Caco-2 (cell line): ENCODE data around the gene CASP5. TPM values are rescaled to one million over a fixed set of nuclear protein-coding genes. Genes with fewer than 3 reads are reported as not detected.
A peak's percentile ranks its signal among the peaks of the same experiment; 100 is the strongest.
"Not testable (repeated sequence)": the region's sequence is repeated elsewhere in the genome, so short reads cannot be mapped to it uniquely, and the experiment has no call there.

Experiments
- BruUV-seq: library from RNA; stranded (reverse); fragments of 400-500 nt; replicated peaks from 2 replicates; lab custom pipeline; 2021; lab: Mats Ljungman, UMichigan
- CTCF ChIA-PET: fragments of 300-600 bp; sonication (Branson Sonifier 250); formaldehyde crosslinking; loops from one replicate; lab custom pipeline; 2022; ENCODE audit warnings: antibody characterized with exemption; lab: Charles Lee
- POLR2A ChIA-PET: fragments of 300-600 bp; sonication (Branson Sonifier 250); formaldehyde crosslinking; loops from one replicate; lab custom pipeline; 2022; ENCODE audit warnings: antibody characterized with exemption; lab: Charles Lee
- DNase-seq, 2 experiments: peaks; one replicate each; pipeline versions ENCODE4 v3.0.0 to v3.0.0-alpha.2; 2020 to 2022
- H3K27me3 ChIP-seq: replicated peaks from 2 replicates; pipeline ENCODE4 v1.6.0; 2011; ENCODE audit warnings: low read length; ENCODE audit not compliant: control insufficient read depth, insufficient read depth
- H3K36me3 ChIP-seq: 2 replicates; pipeline ENCODE4 v1.5.1; 2011; ENCODE audit warnings: low read length; ENCODE audit not compliant: control insufficient read depth, insufficient read depth
- H3K4me1 ChIP-seq: fragments of 250-450 bp; sonication (Bioruptor Pico); 2 replicates; pipeline ENCODE4 v1.5.1; 2020; ENCODE audit warnings: mild to moderate bottlenecking
- H3K4me3 ChIP-seq: 2 replicates; pipeline ENCODE4 v1.5.1; 2011; ENCODE audit warnings: low read depth, mild to moderate bottlenecking, control low read depth, low read length
- H3K9me3 ChIP-seq: fragments of 250-450 bp; sonication (Bioruptor Pico); 2 replicates; pipeline ENCODE4 v1.5.1; 2020; ENCODE audit warnings: mild to moderate bottlenecking, moderate library complexity
- H3K27ac Mint-ChIP-seq: one replicate; pipeline ENCODE4 v1.8.0; 2022; ENCODE audit warnings: mixed read lengths; ENCODE audit not compliant: unreplicated experiment
- H3K27me3 Mint-ChIP-seq: one replicate; pipeline ENCODE4 v1.8.0; 2022; ENCODE audit warnings: mixed read lengths; ENCODE audit not compliant: insufficient read depth, unreplicated experiment
- H3K36me3 Mint-ChIP-seq: one replicate; pipeline ENCODE4 v1.8.0; 2022; ENCODE audit warnings: mild to moderate bottlenecking, mixed read lengths; ENCODE audit not compliant: insufficient read depth, unreplicated experiment
- H3K4me1 Mint-ChIP-seq: one replicate; pipeline ENCODE4 v1.8.0; 2022; ENCODE audit warnings: low read depth, mixed read lengths; ENCODE audit not compliant: unreplicated experiment
- H3K4me3 Mint-ChIP-seq: one replicate; pipeline ENCODE4 v1.8.0; 2022; ENCODE audit warnings: mild to moderate bottlenecking, moderate library complexity, mixed read lengths; ENCODE audit not compliant: unreplicated experiment
- H3K9me3 Mint-ChIP-seq: one replicate; pipeline ENCODE4 v1.8.0; 2022; ENCODE audit warnings: mixed read lengths; ENCODE audit not compliant: unreplicated experiment
- CTCF ChIP-seq, 2 experiments: fragments of 200-600 bp in 1 of 2; IDR thresholded peaks; 1 replicate in 1 of 2; 2 replicates in 1 of 2; pipeline versions ENCODE4 v1.5.1 to v1.8.0; 2011 to 2022; ENCODE audit warnings: antibody characterized with exemption in 1 of 2, control low read depth in 1 of 2, inconsistent platforms in 1 of 2, low read depth in 1 of 2, low read length in 1 of 2, mild to moderate bottlenecking in 1 of 2, moderate library complexity in 1 of 2; ENCODE audit not compliant: insufficient read depth in 1 of 2, severe bottlenecking in 1 of 2, unreplicated experiment in 1 of 2
- intact Hi-C: fragments of 100-400 bp; cut with micrococcal nuclease; formaldehyde crosslinking; loops from one replicate; pipeline ENCODE4 v1.10.0; 2022; ENCODE audit not compliant: unreplicated experiment
- total RNA-seq: library from RNA; stranded (reverse); gene quantifications from 2 replicates; pipeline ENCODE4 v1.2.3, GENCODE V29; 2022

CASP5 gene
- total RNA-seq, 1 experiment from 2014 or later, result 1.4 TPM

- H3K27ac Mint-ChIP-seq, result peak overlapping the region; percentile 56
- no TSS peak for BruUV-seq
- no peaks in the 10 kb centered on the region for H3K36me3 ChIP-seq
- H3K27me3 Mint-ChIP-seq, result no peaks in the 10 kb centered on the region
- H3K36me3 Mint-ChIP-seq, result no peaks in the 10 kb centered on the region
- H3K4me1 Mint-ChIP-seq, result peaks cover 63% of the 10 kb centered on the region
- intact Hi-C loops, result loop anchor here (2.0 to 5.0 kb wide), 3 partner anchors 21 to 157 kb away; no protein-coding TSS in a partner anchor
- ChIA-PET CTCF (no interaction called here), POLR2A (no interaction called here)
- no peaks in the 10 kb centered on the region for H3K9me3 ChIP-seq
- no peak for TF ChIP-seq CTCF (IDR thresholded peaks at IDR 0.05; ENCODE audit: insufficient read depth in 1 of 2, low read depth in 1 of 2, low read length in 1 of 2, severe bottlenecking in 1 of 2, unreplicated experiment in 1 of 2)
- H3K4me3 ChIP-seq, result no peak overlapping the region
- H3K4me3 Mint-ChIP-seq, result no peak overlapping the region
- no peaks in the 10 kb centered on the region for H3K27me3 ChIP-seq
- peaks cover 35% of the 10 kb centered on the region for H3K4me1 ChIP-seq
- H3K9me3 Mint-ChIP-seq, result peaks cover 37% of the 10 kb centered on the region
- no peak for DNase-seq
Observed at GRCh38 chr11:105045676-105046296, 22.8 kb upstream of the CASP5 start.

DNA sequence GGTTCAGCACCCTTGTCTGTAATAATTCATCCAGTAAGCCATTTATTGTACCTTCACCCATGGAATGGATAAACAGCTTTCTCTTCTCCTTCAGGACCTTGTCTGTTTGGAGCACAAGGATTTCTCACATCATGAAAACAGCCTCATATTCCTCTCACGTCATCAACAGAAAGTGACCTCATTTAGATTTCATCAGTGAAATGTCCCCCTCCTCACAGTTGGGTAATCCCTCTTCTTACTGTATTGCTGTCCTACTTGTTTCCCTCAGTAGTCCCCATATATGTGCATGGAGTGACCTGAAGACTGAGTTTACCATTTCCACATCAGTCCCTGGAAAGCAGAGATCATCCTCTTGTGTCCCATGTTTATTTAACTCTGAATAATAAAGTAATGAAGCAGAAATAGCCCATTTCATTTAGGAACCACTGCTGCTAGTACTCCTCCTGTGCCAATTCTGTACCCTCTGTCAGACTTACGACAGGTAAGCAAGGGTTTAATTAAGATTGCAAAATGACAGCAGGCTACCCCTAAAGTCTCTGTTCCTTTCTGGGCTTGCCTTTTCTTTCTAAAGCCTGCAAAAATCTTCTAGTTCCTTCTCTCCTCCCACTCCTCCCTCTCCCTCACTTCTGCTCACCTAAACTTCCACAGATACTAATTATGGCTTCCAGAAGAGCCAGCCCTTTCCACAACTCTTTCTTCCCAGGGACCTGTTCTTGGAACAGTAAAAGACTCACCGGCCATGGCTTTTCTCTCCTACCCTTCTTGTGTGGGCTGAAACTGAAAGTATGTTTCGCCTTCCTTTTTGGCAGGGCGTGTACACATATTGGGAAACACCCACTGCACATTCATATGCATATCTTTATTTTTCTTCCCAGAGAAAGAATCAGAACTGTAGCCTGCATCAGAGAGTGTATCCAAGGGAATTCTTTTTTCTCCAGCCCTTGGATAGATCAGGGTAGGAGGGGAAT lies 21.9 kb upstream of the CASP5 start, which contains the start of gene CARD16:
Gene CARD16, minus strand, starts transcription at position 779 of the 968 bp plus-strand sequence. Its CDS starts 38 bp downstream, at position 741.
- H3K27me3 Mint-ChIP-seq, BruUV-seq, H3K4me3 Mint-ChIP-seq, H3K4me3 ChIP-seq, H3K36me3 Mint-ChIP-seq, H3K9me3 ChIP-seq, H3K27me3 ChIP-seq, DNase-seq, H3K36me3 ChIP-seq, POLR2A ChIA-PET, CTCF ChIA-PET: not testable (repeated sequence)
- H3K4me1 ChIP-seq, result peaks cover 44% of the 10 kb centered on the region
- intact Hi-C loops, result loop anchor here (5.0 kb wide), 1 partner anchor 33 kb away; no protein-coding TSS in a partner anchor
- Mint-ChIP-seq H3K4me1 (peaks cover 68% of the 10 kb centered on the region), H3K9me3 (peaks cover 37% of the 10 kb centered on the region), H3K27ac (peak within 1 kb of the TSS; percentile 56)

- peaks cover 39% of the 10 kb centered on the region for H3K4me1 ChIP-seq
- no peak overlapping the region for H3K4me3 ChIP-seq
- Mint-ChIP-seq H3K36me3 (no peaks in the 10 kb centered on the region), H3K4me1 (peaks cover 48% of the 10 kb centered on the region), H3K4me3 (no peak overlapping the region), H3K27me3 (no peaks in the 10 kb centered on the region), H3K27ac (no peak overlapping the region), H3K9me3 (peaks cover 20% of the 10 kb centered on the region)
- no peaks in the 10 kb centered on the region for H3K36me3 ChIP-seq
- intact Hi-C loops, result no loop called here
- no TSS peak for BruUV-seq
- H3K9me3 ChIP-seq, result no peaks in the 10 kb centered on the region
- no peak for TF ChIP-seq CTCF (IDR thresholded peaks at IDR 0.05; ENCODE audit: insufficient read depth in 1 of 2, low read depth in 1 of 2, low read length in 1 of 2, severe bottlenecking in 1 of 2, unreplicated experiment in 1 of 2)
- H3K27me3 ChIP-seq, result no peaks in the 10 kb centered on the region
- ChIA-PET POLR2A (no interaction called here), CTCF (no interaction called here)
- no peak for DNase-seq
Observed at GRCh38 chr11:105042178-105042577, 19.2 kb upstream of the CASP5 start.
